NCI-H2107 treated with DMSO at 0.1 percent for 48 hours (cell line): ENCODE measurements around the gene ASCC1.

Experiments used
- DNase-seq: peaks from one replicate; lab custom pipeline; 2025; ENCODE audit not compliant: unreplicated experiment; lab: John Stamatoyannopoulos, UW

Gene ASCC1

DNA sequence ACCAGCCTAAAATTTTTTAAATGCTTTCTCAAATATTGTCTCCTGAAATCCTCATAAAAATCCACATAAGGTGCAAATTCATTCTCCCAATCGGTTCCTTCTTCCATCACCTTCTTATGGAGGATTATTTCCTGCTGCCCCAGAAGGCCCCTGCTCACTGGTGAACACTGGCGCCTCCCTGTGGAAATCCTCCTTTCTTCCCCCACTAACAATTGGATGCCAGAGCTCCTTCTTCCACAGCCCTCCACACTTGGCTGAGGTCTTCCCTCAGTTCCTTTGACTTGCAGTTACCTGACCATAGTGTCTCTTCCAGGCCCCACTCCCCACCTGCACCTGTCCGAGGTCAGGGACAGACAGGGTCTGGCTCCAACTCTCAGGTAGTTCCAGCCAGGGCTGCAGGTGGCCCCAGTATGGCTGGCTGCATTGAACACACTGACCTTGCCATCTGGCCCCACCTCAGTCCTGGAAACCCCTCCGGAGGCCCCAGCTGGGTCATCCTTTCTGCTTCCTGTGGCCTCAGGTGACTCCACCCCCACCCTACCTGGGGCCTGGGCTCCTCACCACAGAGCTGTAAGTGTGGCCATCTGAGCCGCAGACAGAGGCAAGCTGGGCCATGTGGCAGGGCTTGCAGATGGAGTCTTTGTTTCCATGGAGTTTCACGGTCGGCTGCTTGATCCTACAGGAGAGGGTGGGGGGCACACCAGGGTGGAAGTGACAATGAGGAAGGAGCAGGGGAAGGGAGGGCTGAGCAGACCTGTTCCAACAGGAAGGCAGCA lies 146.1 kb downstream of the ASCC1 start:
- peak; percentile 11 for DNase-seq

DNA sequence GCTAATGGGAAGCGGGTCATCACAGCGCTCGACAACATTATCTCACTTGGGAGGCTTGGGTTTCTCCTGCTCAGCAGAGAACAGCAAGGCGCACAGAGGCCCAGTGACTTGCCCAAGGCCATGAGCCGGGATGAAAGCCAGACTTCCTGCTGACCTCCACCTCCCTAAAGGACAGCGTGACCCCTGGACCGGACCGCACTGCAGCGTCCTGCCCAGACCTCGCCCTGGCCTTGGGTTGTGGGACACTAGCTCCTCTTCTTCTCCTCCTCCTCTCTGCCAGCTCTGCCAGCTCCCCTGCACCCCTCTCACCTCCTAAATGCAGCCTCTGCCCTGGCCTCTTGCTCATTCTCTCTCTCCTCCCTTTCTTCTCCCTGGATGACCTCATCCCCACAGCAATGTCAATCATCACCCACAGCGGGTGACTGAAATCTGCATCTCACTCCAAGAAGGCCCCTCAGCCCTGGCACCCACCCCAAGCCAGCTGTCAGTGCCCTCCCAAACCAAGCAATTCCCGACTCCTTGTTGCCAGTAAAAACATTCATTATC lies 147.1 kb downstream of the ASCC1 start:
- no peak for DNase-seq

DNA sequence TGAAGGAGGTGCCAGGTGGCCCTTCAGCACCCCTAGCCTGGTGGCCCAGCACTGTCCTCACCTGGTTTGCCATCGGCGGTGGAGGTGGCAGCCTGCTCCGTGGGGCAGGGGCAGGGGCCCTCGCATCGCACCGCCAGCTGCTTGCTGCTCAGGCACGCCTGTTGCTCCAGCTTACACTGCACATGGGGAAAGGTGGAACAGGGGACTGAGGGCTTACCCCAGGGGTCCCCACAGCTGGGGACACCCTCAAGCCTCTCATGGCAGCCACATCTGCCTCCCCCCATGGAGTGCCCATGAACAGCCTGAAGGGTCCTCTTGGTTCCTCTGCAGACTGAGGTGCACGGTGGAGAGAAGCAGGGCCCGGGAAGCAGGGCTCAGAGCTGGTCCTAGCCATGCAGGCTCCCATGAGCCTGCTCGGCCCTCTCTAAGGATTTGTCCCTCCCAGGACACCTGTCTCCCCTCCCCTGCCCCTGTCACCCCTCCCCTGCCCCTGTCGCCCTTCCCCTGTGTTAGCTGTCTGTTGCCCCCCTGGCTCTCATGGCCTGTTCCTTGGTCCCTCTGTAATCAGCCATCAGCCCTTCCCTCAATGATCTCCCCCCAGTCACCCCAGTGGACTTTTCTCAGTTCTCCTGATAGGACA lies 147.8 kb downstream of the ASCC1 start:
- no peak for DNase-seq

DNA sequence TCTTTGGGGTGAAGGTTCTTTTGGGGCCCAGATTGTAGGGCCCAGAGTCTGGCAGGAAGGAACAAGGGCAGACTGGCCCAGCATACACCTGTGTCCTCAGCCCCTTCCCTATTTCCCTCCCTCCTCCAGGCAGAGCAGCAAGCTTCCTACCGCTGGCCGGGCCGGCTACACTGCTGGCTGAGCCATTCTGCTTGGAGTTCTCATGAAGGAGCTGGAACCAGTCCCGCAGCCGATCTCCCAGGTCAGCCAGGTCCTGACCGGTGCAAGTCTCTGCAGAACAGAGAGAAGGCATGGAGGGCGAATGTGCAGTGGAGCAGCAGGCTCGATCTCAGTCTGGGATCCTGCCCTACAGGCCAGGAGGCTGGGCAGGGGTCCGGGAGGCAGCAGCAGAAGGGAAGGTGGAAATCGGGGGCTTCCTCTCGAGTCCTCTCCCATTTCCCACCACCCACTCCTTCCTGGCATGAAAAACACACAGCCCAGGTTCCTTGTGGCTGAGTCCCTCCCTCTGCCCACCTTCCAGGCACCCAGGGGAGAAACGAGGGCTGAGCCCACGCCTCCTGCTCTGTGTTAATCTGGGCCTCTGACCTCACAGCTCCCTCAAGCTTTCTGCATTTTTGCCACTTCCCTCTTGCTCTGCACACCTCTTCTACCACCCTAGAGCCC lies 148.5 kb downstream of the ASCC1 start:
- no peak for DNase-seq

DNA sequence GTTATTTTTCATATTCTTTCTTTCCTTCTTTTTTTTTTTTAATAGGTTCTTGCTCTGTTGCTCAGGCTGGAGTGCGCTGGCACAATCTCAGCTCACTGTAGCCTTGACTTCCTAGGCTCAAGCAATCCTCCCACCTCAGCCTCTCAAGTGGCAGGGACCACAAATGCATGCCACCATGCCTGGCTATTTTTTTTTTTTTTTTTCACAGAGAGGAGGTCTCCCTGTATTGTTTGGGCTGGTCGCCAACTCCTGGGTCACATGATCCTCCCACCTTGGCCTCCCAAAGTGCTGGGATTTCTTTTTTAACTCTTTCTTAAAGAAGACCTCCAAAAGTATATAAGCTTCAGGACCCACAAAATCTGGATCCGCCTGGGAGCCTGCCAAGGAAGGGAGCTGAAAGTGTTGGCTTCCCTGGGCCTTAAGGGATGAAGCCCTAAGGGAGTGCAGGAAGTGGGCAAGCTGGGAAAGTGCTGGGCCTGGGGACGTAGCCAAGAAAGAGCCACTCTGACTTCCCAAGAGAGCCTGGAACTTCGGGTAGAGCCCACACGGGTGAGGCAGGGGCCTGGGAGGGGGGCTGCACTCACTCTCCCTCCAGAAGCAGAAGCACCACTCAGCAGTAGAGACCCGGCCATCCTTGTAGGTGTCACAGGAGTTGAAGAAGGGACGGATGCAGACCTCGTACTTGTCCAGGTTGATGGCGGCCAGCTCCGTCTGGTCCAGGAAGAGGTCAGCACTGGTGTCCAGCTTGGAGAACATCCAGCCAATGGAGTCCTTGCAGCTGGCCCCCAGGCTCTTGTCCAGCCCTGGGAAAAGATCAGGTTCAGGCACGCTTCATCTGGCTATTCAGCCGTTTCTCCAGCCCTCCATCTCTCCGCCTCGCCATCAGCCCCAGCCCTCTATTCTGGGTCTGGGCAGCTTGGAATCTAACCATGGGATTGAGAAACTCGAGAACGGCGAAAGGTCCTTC lies 149.5 kb downstream of the ASCC1 start:
- DNase-seq: no peak

DNA sequence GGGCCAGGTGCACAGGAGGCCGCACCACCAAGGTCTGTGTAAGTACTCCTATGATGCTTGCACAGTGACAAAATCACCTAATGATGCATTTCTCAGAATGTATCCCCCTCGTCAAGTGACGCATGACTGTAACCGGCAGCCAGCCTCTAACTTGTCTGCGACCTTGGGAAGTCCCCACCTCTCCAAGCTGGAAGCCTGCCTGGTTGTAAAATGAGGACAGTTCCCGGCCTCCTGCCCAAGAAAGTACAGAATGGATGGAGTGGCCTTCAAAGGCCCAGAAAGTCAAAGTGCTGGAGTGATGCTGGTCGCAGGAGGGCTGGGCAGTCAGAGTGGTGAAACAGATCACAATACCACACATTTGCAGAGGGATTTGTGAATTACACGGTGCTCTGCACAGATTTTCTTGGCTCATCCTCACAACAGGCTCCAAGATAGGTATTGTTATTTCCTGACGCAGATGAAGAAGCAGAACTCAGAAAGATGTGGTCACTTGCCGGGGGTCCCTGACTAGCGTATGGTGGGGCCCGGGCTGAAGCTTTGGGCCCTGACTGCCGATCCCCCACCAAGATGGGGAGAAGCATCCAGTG lies 150.5 kb downstream of the ASCC1 start:
- DNase-seq: no peak

DNA sequence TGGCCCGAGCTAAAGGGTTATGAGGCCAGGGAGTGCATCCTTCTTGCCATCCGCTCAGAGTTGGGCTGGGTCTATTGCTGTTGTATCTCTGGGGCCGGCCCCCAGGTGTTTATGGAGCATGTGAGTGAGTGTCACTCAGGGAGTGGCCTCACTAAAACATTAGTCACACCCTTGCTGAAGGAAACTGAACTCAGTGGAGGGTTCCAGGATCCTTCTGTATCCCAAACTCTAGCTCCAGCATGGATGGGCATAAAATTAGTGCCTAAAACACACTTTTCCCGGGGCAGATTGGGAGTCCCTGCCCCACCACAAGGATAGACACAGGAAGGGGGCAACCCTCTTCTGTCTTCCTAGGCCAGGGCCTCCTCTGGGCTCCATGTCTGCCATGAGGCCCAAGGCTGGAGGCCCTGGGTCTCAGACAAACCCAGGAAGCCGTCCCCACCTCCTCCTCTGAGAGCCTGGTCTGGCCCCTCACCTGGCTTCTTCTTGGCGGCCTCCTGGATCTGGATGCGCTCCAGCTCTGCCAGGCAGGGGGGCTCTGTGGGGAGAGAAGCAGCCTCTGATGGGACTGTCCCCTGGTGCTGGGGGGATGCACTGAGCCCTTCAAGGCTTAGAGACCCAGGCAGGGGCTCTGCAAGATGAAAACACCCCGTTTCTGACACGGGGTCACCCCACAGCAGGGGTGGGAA lies 152.2 kb downstream of the ASCC1 start:
- no peak for DNase-seq

DNA sequence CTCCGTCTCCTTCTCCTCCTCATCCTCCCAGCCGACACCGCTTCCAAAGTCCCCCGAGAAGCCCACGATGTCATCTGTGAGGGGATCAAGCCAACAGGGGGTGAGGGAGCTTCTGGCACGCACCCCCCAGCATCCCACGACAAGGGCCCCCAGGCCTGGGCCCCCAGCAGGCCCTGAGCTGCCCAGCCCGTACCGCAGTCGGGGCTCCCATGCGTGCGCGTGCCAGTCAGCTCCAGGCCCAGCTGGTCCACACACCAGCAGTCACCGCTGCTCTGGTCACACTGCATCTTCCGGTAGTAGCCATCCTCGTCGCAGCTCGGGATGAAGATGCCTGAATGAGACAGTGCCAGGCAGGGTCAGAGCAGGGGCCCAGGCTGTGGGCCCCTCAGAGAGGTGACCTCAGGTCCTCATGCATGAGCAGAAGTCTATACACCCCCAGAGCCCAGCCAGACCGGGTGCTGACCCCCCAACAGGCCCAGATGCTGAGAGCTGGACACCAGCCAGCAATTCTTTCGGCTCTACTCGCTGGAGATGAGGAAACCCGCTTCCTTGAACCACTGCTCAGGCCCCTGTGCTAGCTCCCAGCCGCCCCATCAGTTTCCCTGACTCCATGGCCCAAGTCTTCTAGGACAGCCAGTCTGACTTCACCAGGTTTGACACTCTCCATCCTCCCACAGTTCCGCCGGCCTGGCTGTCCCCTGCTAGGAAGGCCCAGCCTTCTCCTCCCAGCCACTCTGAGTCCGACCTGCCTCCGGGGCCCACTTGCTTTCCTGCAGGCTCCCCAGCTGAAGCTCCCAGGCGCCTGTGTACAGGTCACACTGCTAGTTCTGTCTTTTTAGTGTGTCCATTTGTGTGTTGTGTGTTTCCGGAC lies 153.0 kb downstream of the ASCC1 start:
- DNase-seq: no peak

DNA sequence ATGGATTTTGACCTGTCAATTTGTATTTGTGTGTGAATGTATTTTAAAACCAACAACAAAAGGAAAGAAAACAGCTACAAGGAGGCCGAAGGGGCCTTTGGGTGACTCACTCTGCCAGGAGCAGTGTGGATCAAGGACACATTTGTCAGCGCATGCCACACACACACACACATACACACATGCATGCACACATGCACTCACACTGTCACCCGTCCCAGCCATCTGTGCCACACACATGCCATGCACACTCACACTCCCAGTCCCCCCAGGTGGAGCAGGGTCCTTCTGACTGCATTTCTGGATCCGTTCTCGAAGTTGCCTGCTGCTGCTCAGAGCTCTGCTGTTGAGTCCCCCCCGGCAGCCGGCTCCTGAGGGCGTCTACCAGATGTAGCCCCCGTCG lies 153.7 kb downstream of the ASCC1 start:
- DNase-seq: no peak

DNA sequence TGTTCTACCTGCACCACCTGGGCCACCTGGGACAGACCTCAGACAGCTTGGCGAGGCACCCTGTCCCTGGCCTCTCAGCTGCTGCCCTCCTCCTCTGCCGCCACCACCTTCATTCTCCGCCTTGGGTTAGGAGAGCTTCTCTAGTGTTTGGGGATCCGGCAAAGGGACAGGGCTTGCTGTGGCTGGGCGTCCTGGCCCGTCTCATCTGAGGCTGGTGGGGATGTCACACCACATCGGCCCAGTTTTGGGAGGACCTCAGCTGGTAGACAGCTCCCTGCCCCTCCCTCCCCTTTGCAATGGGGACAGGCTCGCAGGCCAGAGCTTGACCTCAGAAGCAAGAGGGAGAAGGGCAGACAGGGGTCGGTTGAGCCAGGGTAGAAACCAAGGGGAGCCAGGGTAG lies 154.1 kb downstream of the ASCC1 start:
- no peak for DNase-seq

DNA sequence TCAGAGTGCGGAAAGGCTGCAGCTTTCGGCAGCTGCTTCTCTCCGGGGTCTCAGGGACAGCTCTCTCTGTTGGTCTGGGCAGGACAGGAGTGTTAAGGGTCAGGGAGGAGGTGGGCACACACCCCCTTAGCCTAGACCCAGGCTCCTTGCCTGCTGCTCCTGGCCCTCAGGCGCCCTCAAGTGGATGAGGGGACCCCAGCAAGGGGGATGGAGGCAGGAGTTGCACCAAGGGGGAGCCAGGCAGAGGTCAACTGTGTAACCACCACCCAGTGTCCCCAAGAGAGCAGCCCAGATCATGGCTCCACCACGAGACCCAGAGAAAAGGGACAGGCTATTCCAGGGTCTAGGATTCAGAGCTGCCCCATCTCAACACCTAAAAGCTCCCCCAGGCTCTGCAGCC lies 154.6 kb downstream of the ASCC1 start:
- DNase-seq: no peak

DNA sequence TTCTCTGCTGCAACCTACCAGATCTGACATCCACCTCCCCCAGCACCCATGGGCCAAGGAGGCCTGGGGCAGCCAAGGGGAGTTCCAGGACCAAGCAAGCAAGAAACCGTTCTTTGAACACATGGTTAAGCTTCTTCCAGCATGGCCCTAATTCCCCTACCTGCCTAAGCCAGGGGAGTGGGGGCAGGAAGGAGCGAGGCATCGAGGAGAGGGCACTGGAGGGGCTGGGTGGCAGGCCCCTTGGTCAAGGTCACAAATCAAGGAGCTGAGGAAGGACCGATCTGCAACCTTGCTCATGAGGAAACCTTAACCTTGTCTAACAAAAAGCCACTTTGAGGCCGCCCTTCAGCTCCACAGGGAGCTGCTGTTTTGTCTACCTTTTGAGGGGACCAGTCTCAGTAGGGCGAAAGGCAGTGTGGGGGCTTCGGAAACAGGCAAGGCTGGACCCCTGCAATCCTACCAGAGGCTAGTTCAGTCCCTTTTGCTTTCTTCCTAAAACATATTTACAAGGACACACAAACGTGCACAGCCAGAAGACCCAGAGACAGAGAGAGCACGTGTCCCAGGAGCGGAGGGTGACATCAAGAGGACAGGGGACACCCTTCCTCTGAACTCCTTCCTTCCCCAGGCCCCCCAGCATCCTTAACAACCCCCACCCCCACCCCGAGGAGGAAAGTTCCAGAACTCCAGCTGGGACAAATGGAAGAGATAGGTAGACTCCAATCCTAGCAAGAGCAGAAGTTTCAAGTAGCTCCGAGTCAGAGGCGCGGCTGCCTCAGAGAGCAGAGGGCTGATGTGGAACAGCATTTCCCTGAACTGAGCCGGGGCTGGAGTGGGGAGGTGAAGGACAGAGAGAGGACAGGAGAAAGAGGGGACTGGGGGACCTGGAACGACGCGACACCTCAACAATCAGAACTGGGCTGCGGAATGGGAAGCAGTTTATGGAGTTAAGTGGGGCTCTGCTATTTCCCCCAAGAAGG lies 155.9 kb downstream of the ASCC1 start:
- DNase-seq: no peak

DNA sequence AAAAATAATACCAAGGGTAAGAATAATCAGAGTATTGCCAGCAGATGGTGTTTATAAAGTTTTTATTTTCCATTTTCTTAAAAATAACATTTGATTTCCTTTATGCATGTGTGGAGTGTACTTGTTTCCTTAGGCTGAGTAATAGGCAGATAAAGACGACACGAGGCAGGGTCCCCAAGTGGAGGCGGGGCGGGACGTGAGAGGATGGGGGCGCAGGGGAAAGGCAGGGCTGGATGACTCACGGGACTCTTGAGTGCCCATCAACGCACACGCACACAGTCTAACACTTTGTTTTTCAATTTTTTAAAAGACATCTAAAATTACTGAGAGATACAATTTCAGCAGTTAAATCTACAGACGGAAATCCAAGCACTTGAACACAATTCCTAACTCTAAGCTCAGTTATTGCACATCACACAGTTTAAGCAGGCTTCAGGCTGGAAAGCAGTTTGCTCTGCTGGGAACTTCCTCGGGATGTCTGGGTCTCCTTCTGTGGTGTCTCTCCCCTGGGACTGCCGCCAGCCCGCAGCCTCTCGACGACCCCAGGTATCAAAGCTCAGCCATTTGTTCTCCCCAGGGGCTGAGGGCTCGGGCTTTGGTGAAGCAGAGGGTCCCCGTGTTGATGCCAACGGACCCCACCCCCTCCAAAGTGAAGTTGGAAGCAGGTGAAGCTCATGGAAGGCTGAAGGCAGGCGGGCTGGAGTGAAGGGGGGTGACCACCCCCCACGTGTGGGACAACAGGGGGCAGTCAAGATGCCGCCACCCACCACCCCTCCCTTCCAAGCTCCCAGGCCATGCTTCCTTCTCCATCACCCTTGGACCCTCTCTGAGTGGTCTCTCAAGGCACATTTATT lies 156.9 kb downstream of the ASCC1 start:
- DNase-seq: peak; percentile 19

DNA sequence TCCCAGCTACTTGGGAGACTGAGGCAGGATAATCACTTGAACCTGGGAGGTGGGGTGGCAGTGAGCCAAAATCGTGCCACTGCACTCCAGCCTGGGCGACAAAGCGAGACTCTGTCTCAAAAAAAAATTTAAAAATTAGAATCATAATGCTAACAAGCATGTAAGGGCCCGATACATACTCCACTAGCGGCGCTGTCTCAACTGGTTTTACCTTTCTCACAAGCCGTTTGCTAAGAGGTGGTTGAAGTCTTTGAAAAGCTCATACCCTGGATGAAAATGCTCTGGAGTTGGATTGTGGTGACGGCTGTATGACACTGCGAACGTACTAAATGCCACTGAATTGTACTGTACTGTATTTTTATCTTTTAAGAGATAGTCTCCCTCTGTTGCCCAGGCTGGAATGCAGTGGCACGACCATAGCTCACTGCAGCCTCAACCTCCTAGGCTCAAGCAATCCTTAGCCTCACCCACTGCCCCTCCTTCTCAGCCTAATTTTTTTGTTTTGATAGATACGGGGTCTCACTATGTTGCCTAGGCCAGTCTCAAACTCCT lies 157.7 kb downstream of the ASCC1 start:
- DNase-seq: no peak

DNA sequence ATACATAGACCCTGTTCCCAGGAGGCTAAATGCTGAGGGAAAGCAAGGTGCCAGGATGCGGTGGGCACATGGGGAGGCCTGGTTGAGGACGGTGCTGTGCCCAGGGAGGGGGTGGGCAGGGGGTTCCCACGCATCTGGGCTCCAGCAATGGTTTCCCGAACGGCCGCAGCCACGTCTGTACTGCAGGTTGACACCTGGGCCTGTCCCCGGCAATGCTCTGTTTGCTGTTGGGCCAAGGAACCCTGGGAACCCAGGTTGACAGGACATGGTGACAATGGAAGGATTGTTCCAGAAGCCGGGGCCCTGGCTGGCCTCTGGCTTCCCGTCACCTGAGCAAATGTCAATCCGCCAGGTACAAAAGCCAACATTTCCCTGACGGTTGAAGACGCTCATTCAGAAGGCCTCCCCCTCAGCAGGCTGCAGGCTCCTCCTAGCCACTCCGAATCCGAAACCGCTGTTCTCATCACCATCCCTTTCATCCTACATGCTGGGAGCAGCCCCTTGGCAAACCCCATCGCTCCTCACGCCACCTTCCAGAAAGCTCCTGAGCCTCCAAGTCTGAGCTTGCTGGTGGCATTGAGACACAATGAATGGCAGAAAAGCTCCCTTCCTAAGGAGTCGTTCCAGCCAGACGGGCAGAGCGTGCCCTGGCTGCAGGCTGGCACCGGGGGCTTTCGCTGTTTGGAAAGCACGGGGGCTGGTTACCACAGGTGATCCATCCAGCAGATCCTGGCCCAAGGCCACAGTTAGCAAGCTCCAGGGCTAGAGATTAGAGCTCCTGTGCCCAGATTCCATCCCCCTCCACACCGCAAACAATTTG lies 158.9 kb downstream of the ASCC1 start:
- no peak for DNase-seq

DNA sequence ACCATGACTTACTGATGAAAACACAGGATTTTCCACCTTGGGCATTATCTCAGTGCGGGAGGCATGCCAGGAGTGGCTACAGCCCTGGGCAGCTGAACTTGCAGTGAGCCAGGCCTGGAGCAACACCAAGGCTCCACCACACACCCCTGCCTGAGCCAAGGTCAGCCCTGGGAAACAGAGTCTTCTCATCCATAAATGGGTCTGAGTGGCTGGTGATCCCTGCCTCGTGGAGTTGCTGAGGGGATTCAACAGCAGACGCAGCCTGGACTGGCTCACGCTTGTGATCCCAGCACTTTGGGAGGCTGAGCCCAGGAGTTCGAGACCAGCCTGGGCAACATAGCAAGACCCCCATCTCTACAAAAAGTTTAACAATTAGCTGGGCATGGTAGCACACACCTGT lies 160.0 kb downstream of the ASCC1 start:
- DNase-seq: no peak
